A549 (cell line): ENCODE measurements around the gene WDR33. TPM values are rescaled to one million over a fixed set of nuclear protein-coding genes. Genes with fewer than 3 reads are reported as not detected.
A peak's percentile ranks its signal among the peaks of the same experiment; 100 is the strongest.

ENCODE experiments used
- ATAC-seq, 2 experiments: fragments of 200-7000 bp in 1 of 2; fragments of >200 bp in 1 of 2; cut with Nextera tagmentation in 1 of 2; cut with Tn5 transposase in 1 of 2; 3 replicates each; pipeline versions ENCODE4 v1.8.0 to v1.9.1; 2018 to 2020; ENCODE audit warnings: mild to moderate bottlenecking in 1 of 2, moderate library complexity in 1 of 2
- CTCF ChIA-PET: fragments of 300-600 bp; sonication (Branson Sonifier 250); formaldehyde crosslinking; extraction: SDS; loops from one replicate; lab custom pipeline; 2021; ENCODE audit warnings: antibody characterized with exemption, inconsistent platforms; lab: Yijun Ruan, JAX
- POLR2A ChIA-PET: fragments of 350-600 bp; formaldehyde crosslinking; extraction: SDS; loops from one replicate; lab custom pipeline; 2021; ENCODE audit warnings: antibody characterized with exemption, inconsistent platforms; lab: Yijun Ruan, JAX
- DNase-seq, 2 experiments: peaks; one replicate each; pipeline versions ENCODE4 v3.0.0 to v3.0.0-alpha.2; 2011 to 2016; ENCODE audit warnings: low read depth in 1 of 2, low spot score in 1 of 2
- FAIRE-seq: peaks from 2 replicates; lab custom pipeline; 2011; peaks lifted over from hg19 to GRCh38; lab: Jason Lieb, UNC
- H3K27ac ChIP-seq, 2 experiments: fragments of >200 bp; sonication (Bioruptor Twin); formaldehyde crosslinking; 3 replicates each; pipeline ENCODE4 v1.5.1; 2016 to 2017
- H3K4me1 ChIP-seq: fragments of >200 bp; sonication (Bioruptor Twin); formaldehyde crosslinking; 3 replicates; pipeline ENCODE4 v1.6.1; 2016
- H3K4me2 ChIP-seq: fragments of >200 bp; sonication (Bioruptor Twin); formaldehyde crosslinking; 3 replicates; pipeline ENCODE4 v1.6.1; 2016
- H3K4me3 ChIP-seq: fragments of >200 bp; sonication (Bioruptor Twin); formaldehyde crosslinking; 3 replicates; pipeline ENCODE4 v1.5.1; 2016
- H3K9me3 ChIP-seq: fragments of >200 bp; sonication (Bioruptor Twin); formaldehyde crosslinking; 3 replicates; pipeline ENCODE4 v1.6.1; 2016
- CBX8 ChIP-seq: fragments of 200-600 bp; sonication (generic); IDR thresholded peaks from 2 replicates; pipeline ENCODE4 v1.6.1; 2016
- CHD2 ChIP-seq: fragments of 150-350 bp; IDR thresholded peaks from 2 replicates; pipeline ENCODE4 v1.6.1; 2014; ENCODE audit warnings: low read length; ENCODE audit not compliant: partially characterized antibody
- EHMT2 ChIP-seq: fragments of 200-600 bp; sonication (generic); IDR thresholded peaks from 2 replicates; pipeline ENCODE4 v1.6.1; 2016; ENCODE audit warnings: antibody characterized with exemption, low read depth, mild to moderate bottlenecking, moderate library complexity
- EP300 ChIP-seq, 2 experiments: fragments of >200 bp; sonication (Bioruptor Twin); formaldehyde crosslinking; IDR thresholded peaks; 2 replicates in 1 of 2; 3 replicates in 1 of 2; pipeline ENCODE4 v1.6.1; 2016 to 2017
- FOXS1 ChIP-seq: fragments of 250-450 bp; sonication (Bioruptor Pico); IDR thresholded peaks from 2 replicates; pipeline ENCODE4 v1.5.0; 2020; ENCODE audit warnings: mild to moderate bottlenecking, moderate library complexity
- HOXB13 ChIP-seq: fragments of 250-450 bp; sonication (Bioruptor Pico); IDR thresholded peaks from 2 replicates; pipeline ENCODE4 v1.5.0; 2020; ENCODE audit warnings: low read depth, mild to moderate bottlenecking, moderate library complexity
- JUNB ChIP-seq: fragments of >200 bp; sonication (Bioruptor Twin); formaldehyde crosslinking; IDR thresholded peaks from 2 replicates; pipeline ENCODE4 v1.6.1; 2016
- KDM1A ChIP-seq: fragments of 200-600 bp; sonication (generic); IDR thresholded peaks from 2 replicates; pipeline ENCODE4 v1.6.1; 2016; ENCODE audit warnings: low read depth, mild to moderate bottlenecking
- MYC ChIP-seq: IDR thresholded peaks from 2 replicates; pipeline ENCODE4 v1.6.1; 2012; ENCODE audit warnings: mild to moderate bottlenecking, inconsistent platforms, low read length, improper control_type of control experiment, borderline replicate concordance
- NPAS2 ChIP-seq: fragments of 250-450 bp; sonication (Bioruptor Pico); IDR thresholded peaks from 2 replicates; pipeline ENCODE4 v1.8.0; 2022; ENCODE audit warnings: mild to moderate bottlenecking, moderate library complexity, borderline replicate concordance
- RCOR1 ChIP-seq: fragments of 150-350 bp; IDR thresholded peaks from 2 replicates; pipeline ENCODE4 v1.6.1; 2014; ENCODE audit warnings: antibody characterized with exemption, low read length, low read depth
- RFX5 ChIP-seq: fragments of 450-650 bp; IDR thresholded peaks from 2 replicates; pipeline ENCODE4 v1.7.1; 2014; ENCODE audit warnings: antibody characterized with exemption, mild to moderate bottlenecking, moderate library complexity
- ZC3H11A ChIP-seq: fragments of 450-650 bp; IDR thresholded peaks from 2 replicates; pipeline ENCODE4 v1.6.1; 2014; ENCODE audit warnings: antibody characterized with exemption, mild to moderate bottlenecking
- ZSCAN20 ChIP-seq: fragments of 250-450 bp; sonication (Bioruptor Pico); IDR thresholded peaks from 2 replicates; pipeline ENCODE4 v1.8.0; 2022; ENCODE audit warnings: mild to moderate bottlenecking, moderate library complexity
- WGBS: methylation state at CpG from one replicate; pipeline ENCODE4 v1.1.6; 2017; ENCODE audit errors: missing lambda C conversion rate; 5-methylcytosine and 5-hydroxymethylcytosine counted together
- polyA plus RNA-seq, 4 experiments: library from polyadenylated mRNA; depleted of rRNA in 3 of 4; stranded (reverse); fragments of >200 nt; fragmentation: RNase III in 1 of 4; extraction: RNeasy Plus Mini Kit Qiagen cat#74134 plus additional on column Dnase treatment in 1 of 4; gene quantifications; 2 replicates in 3 of 4; 3 replicates in 1 of 4; pipeline ENCODE4 v1.2.3, GENCODE V29; 2011 to 2017
- TF ChIP-seq, protein P1 (sequence below): fragments of 150-350 bp; IDR thresholded peaks from 2 replicates; pipeline ENCODE4 v1.6.1; 2014; ENCODE audit warnings: low read depth, mild to moderate bottlenecking, low read length
- TF ChIP-seq, protein P2 (sequence below): fragments of 200-600 bp; sonication (generic); IDR thresholded peaks from 2 replicates; pipeline ENCODE4 v1.6.1; 2016; ENCODE audit warnings: antibody characterized with exemption, mild to moderate bottlenecking, moderate library complexity
- TF ChIP-seq, protein P3 (sequence below): fragments of 450-650 bp; IDR thresholded peaks from 2 replicates; pipeline ENCODE4 v1.6.1; 2014; ENCODE audit warnings: antibody characterized with exemption

Gene WDR33
- polyA plus RNA-seq, 2 of the 4 experiments (the other 2 are of a cell fraction), result 21.3 to 67.1 TPM

DNA sequence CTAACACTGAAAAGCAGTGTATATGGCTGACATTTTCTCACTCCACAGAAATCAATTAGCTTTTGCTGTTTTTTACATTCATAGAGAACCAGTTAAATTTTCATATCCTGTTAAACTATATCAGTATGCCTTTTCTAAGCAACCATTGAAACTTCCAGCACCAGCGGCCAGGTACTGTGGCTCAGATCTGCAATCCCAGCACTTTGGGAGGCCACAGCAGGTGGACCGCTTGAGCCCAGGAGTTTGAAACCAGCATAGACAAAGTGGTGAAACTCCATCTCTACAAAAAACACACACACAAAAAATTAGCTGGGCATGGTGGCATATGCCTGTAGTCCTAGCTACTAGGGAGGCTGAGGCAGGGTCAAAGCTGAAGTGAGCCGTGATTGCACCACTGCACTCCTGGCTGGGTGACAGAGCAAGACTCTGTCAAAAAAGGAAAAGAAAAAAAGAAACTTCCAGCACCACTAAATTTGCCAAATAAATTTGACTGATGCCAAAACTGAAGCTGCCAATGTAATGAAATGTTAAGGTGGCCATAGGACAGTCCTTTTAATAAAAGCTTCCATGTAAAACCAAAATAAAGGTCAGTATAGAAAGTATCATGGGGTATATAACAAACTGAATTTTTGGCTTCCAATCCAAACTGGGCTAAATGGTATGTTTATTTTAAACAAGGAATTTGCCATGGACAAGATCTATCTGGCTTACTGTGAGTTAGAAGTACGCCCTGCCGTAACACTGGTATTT, 106.2 kb downstream of the WDR33 start:
- WGBS, result 96% methylated on average over 5 of the region's 5 CpGs
- DNase-seq (no peak), FAIRE-seq (no peak)
- CTCF ChIA-PET, result interaction anchor here (0.8 to 3.3 kb wide), 5 partner anchors 8 to 55 kb away, joined by 3 to 13 read pairs (median 5); no protein-coding TSS in a partner anchor
- H3K27ac ChIP-seq, result no peak overlapping the region
- TF ChIP-seq RCOR1, result no peak
- no peak for TF ChIP-seq HOXB13 (CRISPR knock-in tag)
- TF ChIP-seq, protein P1, sequence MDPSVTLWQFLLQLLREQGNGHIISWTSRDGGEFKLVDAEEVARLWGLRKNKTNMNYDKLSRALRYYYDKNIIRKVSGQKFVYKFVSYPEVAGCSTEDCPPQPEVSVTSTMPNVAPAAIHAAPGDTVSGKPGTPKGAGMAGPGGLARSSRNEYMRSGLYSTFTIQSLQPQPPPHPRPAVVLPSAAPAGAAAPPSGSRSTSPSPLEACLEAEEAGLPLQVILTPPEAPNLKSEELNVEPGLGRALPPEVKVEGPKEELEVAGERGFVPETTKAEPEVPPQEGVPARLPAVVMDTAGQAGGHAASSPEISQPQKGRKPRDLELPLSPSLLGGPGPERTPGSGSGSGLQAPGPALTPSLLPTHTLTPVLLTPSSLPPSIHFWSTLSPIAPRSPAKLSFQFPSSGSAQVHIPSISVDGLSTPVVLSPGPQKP, result no peak
- no peak for TF ChIP-seq FOXS1 (CRISPR knock-in tag)
- TF ChIP-seq ZSCAN20, result no peak
- TF ChIP-seq CHD2, result no peak
- TF ChIP-seq, protein P2, sequence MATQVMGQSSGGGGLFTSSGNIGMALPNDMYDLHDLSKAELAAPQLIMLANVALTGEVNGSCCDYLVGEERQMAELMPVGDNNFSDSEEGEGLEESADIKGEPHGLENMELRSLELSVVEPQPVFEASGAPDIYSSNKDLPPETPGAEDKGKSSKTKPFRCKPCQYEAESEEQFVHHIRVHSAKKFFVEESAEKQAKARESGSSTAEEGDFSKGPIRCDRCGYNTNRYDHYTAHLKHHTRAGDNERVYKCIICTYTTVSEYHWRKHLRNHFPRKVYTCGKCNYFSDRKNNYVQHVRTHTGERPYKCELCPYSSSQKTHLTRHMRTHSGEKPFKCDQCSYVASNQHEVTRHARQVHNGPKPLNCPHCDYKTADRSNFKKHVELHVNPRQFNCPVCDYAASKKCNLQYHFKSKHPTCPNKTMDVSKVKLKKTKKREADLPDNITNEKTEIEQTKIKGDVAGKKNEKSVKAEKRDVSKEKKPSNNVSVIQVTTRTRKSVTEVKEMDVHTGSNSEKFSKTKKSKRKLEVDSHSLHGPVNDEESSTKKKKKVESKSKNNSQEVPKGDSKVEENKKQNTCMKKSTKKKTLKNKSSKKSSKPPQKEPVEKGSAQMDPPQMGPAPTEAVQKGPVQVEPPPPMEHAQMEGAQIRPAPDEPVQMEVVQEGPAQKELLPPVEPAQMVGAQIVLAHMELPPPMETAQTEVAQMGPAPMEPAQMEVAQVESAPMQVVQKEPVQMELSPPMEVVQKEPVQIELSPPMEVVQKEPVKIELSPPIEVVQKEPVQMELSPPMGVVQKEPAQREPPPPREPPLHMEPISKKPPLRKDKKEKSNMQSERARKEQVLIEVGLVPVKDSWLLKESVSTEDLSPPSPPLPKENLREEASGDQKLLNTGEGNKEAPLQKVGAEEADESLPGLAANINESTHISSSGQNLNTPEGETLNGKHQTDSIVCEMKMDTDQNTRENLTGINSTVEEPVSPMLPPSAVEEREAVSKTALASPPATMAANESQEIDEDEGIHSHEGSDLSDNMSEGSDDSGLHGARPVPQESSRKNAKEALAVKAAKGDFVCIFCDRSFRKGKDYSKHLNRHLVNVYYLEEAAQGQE, result no peak
- TF ChIP-seq CBX8, result no peak
- TF ChIP-seq EP300 (IDR thresholded peaks at IDR 0.05), result no peak
- TF ChIP-seq RFX5, result no peak
- no peak for TF ChIP-seq JUNB
- no peak for TF ChIP-seq NPAS2
- no peak for TF ChIP-seq EHMT2
- TF ChIP-seq ZC3H11A, result no peak
- no peak for TF ChIP-seq MYC
- TF ChIP-seq, all 56 proteins: peak for 0
- Histone ChIP-seq H3K9me3 (no peaks in the 10 kb centered on the region), H3K4me2 (no peak overlapping the region), H3K4me1 (peaks cover 26% of the 10 kb centered on the region), H3K4me3 (no peak overlapping the region)
- POLR2A ChIA-PET, result no interaction called here
- ATAC-seq, result no peak

DNA sequence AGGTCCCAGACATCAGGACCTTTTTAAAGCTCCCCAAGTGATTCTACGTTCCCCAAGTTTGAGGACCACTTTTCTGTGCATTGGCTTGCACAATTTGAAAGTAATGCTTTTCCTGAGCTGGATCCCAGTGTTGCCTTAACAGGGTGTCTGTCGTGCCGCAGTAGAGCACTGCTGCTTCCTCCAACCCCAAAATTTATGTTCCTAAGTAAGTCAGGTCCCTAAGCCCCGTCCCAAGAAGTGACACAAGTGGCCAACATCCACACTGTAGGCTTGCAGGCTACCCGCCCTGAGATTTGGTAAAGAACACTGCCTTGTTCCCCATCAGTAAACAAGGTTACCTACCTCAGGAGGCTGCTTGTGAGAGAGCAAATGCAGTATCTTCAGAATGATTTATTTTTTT, 107.7 kb downstream of the WDR33 start:
- Histone ChIP-seq H3K4me1 (peaks cover 26% of the 10 kb centered on the region), H3K4me2 (peak overlapping the region; percentile 83), H3K27ac (no peak overlapping the region), H3K4me3 (no peak overlapping the region), H3K9me3 (no peaks in the 10 kb centered on the region)
- FAIRE-seq, result no peak
- 95% methylated on average over 5 of the region's 5 CpGs for WGBS
- no peak for DNase-seq
- ChIA-PET POLR2A (interaction anchor here (0.6 kb wide), 1 partner anchor 9 kb away, joined by 3 read pairs; no protein-coding TSS in a partner anchor), CTCF (interaction anchor here (1.2 to 3.3 kb wide), 5 partner anchors 7 to 112 kb away, joined by 3 to 13 read pairs (median 5); no protein-coding TSS in a partner anchor)
- ATAC-seq, result no peak
- TF ChIP-seq, protein P3, sequence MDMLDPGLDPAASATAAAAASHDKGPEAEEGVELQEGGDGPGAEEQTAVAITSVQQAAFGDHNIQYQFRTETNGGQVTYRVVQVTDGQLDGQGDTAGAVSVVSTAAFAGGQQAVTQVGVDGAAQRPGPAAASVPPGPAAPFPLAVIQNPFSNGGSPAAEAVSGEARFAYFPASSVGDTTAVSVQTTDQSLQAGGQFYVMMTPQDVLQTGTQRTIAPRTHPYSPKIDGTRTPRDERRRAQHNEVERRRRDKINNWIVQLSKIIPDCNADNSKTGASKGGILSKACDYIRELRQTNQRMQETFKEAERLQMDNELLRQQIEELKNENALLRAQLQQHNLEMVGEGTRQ, result no peak
- TF ChIP-seq KDM1A, result no peak
